Endothelial cell (in vitro differentiated cells): ENCODE data around the gene LITAFD. TPM values are rescaled to one million over a fixed set of nuclear protein-coding genes. Genes with fewer than 3 reads are reported as not detected.

ENCODE experiments used
- DNase-seq: peaks from one replicate; pipeline ENCODE4 v3.0.0; 2021; ENCODE audit warnings: low spot score
- H3K27ac Mint-ChIP-seq: one replicate; pipeline ENCODE4 v1.8.0; 2021; ENCODE audit warnings: mixed read lengths, inconsistent platforms; ENCODE audit not compliant: unreplicated experiment
- H3K27me3 Mint-ChIP-seq: one replicate; pipeline ENCODE4 v1.8.0; 2021; ENCODE audit warnings: mild to moderate bottlenecking, moderate library complexity, mixed read lengths, inconsistent platforms; ENCODE audit not compliant: unreplicated experiment
- H3K36me3 Mint-ChIP-seq: one replicate; pipeline ENCODE4 v1.8.0; 2021; ENCODE audit warnings: mild to moderate bottlenecking, low read depth, mixed read lengths, inconsistent platforms; ENCODE audit not compliant: unreplicated experiment
- H3K4me1 Mint-ChIP-seq: one replicate; pipeline ENCODE4 v1.8.0; 2021; ENCODE audit warnings: mild to moderate bottlenecking, mixed read lengths, inconsistent platforms; ENCODE audit not compliant: unreplicated experiment
- H3K4me3 Mint-ChIP-seq: one replicate; pipeline ENCODE4 v1.8.0; 2021; ENCODE audit warnings: mild to moderate bottlenecking, mixed read lengths, inconsistent platforms; ENCODE audit not compliant: unreplicated experiment
- H3K9me3 Mint-ChIP-seq: one replicate; pipeline ENCODE4 v1.8.0; 2021; ENCODE audit warnings: mixed read lengths, inconsistent platforms; ENCODE audit not compliant: unreplicated experiment
- total RNA-seq: library from RNA; stranded (reverse); fragmentation: NEBNext Ultra II Directional; extraction: Animal tissue kit (Norgen Biotek cat#: 25700); gene quantifications from one replicate; pipeline ENCODE4 v1.2.1, GENCODE V29; 2021; ENCODE audit not compliant: unreplicated experiment
- TF ChIP-seq, protein P1 (sequence below): fragments of 200-600 bp; sonication (generic); IDR thresholded peaks from one replicate; pipeline ENCODE4 v1.5.0; 2021; ENCODE audit warnings: antibody characterized with exemption; ENCODE audit not compliant: unreplicated experiment

Gene LITAFD
- total RNA-seq, 1 donor from 2014 or later: not detected

DNA sequence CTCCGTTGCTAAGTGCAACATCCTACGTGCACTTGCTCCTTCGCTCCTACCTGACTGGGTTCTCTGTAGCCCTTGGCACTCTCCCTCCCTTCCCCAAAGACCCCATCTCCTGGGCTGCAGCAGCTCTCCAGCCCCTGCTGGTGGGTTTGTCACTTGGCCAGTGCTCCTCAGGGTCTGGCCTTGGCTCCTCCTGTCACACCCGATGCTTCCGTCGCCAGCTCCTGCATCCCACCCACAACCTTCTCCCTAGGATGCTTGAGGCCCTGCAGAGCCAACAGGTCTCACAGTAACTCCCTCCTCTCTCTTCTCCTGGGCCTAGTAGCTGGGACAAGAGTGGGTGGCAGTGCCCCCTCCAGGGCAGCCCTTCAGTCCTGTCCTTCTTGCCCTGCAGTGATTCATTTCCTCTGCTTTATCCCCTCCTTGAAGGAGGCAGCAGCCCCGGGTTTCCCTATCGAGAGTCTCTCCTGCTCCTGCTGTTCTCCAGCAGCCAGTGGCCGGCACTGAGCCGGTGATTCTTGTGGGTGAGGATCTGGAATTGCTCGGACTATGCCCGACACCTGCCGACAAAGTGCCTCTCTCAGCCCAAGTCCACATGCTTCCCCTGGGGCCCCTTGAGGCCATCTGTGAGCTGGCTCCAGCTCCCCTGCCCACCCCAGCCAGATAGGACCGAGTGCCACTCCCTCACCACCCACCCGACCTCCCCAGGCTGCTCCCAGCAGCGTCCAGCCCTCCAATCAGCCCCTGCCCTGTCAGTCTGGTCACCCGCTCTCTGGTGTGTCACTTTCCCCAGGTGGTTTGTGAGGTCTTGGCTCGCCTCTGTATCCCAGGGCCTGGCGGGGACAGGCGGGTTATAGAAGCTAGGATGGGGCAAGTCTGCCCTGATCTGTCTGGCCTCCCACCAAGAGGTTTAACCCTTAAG is 3.8 kb downstream of the LITAFD start:
- peaks cover 12% of the 10 kb centered on the region for H3K27me3 Mint-ChIP-seq
- H3K36me3 Mint-ChIP-seq: peaks cover 16% of the 10 kb centered on the region
- DNase-seq: no peak
- H3K4me1 Mint-ChIP-seq: peaks cover 5% of the 10 kb centered on the region
- no peaks in the 10 kb centered on the region for H3K9me3 Mint-ChIP-seq
- TF ChIP-seq, protein P1, sequence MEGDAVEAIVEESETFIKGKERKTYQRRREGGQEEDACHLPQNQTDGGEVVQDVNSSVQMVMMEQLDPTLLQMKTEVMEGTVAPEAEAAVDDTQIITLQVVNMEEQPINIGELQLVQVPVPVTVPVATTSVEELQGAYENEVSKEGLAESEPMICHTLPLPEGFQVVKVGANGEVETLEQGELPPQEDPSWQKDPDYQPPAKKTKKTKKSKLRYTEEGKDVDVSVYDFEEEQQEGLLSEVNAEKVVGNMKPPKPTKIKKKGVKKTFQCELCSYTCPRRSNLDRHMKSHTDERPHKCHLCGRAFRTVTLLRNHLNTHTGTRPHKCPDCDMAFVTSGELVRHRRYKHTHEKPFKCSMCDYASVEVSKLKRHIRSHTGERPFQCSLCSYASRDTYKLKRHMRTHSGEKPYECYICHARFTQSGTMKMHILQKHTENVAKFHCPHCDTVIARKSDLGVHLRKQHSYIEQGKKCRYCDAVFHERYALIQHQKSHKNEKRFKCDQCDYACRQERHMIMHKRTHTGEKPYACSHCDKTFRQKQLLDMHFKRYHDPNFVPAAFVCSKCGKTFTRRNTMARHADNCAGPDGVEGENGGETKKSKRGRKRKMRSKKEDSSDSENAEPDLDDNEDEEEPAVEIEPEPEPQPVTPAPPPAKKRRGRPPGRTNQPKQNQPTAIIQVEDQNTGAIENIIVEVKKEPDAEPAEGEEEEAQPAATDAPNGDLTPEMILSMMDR: no peak
- H3K4me3 Mint-ChIP-seq: no peak overlapping the region
- no peak overlapping the region for H3K27ac Mint-ChIP-seq

- H3K9me3 Mint-ChIP-seq: no peaks in the 10 kb centered on the region
- no peak overlapping the region for H3K27ac Mint-ChIP-seq
- no peak for DNase-seq
- H3K36me3 Mint-ChIP-seq: peaks cover 21% of the 10 kb centered on the region
- peak overlapping the region; percentile 9 for H3K4me3 Mint-ChIP-seq
- H3K27me3 Mint-ChIP-seq: peaks cover 12% of the 10 kb centered on the region
- peaks cover 5% of the 10 kb centered on the region for H3K4me1 Mint-ChIP-seq
- TF ChIP-seq, protein P1: no peak
Observed at GRCh38 chr16:8886593-8887430, 4.7 kb downstream of the LITAFD start.

GRCh38 chr16:8887431-8887765 is 5.2 kb downstream of the LITAFD start:
- H3K27me3 Mint-ChIP-seq: peaks cover 12% of the 10 kb centered on the region
- peaks cover 5% of the 10 kb centered on the region for H3K4me1 Mint-ChIP-seq
- no peak overlapping the region for H3K27ac Mint-ChIP-seq
- TF ChIP-seq, protein P1: no peak
- peaks cover 21% of the 10 kb centered on the region for H3K36me3 Mint-ChIP-seq
- DNase-seq: no peak
- H3K9me3 Mint-ChIP-seq: no peaks in the 10 kb centered on the region
- H3K4me3 Mint-ChIP-seq: peak overlapping the region; percentile 9

DNA sequence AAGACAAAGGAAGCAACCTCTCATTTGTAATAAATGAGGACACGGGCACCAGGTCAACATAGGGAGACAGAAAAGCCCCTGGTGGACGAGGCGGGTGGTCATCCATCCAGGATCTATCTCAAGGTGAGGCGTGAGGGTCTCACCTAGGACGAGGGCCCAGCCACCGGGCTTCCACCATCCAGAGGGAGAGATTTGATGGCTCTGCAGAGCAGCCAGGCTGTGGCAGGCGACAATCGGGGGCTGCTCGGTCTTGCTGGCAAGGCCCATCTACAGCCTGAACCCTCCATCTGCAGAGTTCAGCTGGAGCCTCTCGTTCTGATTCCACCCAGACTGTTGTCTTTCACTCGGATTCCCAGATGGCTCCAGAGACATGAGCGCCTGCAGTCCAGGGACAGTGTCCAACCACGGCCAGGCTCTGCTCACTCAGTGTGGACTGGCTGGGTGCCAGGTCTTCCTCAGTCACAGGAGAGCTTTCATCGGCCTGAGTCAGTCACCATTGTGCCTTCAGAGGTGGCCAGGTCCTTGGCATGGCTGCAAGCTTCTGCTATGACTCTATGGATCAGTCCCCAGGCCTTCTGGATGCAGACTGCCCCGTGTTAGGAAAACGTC is 5.9 kb downstream of the LITAFD start:
- no peak for DNase-seq
- Mint-ChIP-seq H3K4me1 (peaks cover 5% of the 10 kb centered on the region), H3K36me3 (peaks cover 27% of the 10 kb centered on the region), H3K27ac (no peak overlapping the region), H3K27me3 (peaks cover 12% of the 10 kb centered on the region), H3K4me3 (no peak overlapping the region), H3K9me3 (no peaks in the 10 kb centered on the region)
- TF ChIP-seq, protein P1: no peak
